IPS-NIHi11 (cell line): ENCODE measurements around the gene TMEM97.
"Not testable (repeated sequence)": the region's sequence is repeated elsewhere in the genome, so short reads cannot be mapped to it uniquely, and the experiment has no call there.

ENCODE experiments used
- DNase-seq: peaks from one replicate; pipeline ENCODE4 v3.0.0; 2012; ENCODE audit warnings: mixed read lengths, low spot score

TMEM97 gene

DNA sequence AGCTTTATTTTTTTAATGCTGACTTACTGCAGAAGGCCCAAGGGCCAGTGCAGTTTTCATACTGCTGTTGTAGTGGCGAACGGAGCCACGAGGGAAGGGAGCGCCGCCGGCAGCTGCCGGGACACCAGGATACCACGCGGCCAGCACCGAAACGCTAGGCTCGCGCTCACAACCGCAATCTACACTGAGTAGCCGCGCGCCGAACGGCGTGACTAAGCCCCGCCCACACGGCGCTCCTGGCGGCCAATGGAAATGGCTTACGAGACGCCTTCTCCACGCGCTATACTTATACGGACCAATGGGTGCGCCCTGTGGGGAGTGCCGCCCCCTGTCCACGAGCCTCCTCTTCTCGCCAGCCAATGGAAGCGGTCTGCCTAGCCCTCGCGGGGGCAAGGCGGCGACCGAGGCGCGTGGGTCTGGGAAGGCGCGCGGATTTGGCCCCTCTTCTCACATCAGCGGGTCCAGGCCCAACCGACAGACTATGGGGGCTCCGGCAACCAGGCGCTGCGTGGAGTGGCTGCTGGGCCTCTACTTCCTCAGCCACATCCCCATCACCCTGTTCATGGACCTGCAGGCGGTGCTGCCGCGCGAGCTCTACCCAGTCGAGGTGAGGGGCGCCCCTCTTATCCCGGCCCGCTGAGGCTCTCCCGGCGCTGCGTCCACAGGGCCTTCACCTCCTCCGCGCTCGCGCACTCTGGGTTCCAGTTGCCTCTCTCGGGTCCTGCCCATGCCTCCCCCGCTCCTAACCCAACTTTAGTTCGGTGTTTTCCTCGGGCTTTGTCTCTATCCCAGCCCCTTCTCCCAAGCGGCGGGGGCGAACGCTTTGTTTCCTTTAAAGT, at the start of gene TMEM97:
Gene TMEM97, plus strand, starts transcription at position 442 of the 839 bp plus-strand sequence. Its CDS starts 40 bp downstream, at position 482.
- peak; percentile 93 for DNase-seq

- no peak for DNase-seq
These were observed 48.9 kb upstream of the TMEM97 start for GRCh38 chr17:28270055-28270454.

DNA sequence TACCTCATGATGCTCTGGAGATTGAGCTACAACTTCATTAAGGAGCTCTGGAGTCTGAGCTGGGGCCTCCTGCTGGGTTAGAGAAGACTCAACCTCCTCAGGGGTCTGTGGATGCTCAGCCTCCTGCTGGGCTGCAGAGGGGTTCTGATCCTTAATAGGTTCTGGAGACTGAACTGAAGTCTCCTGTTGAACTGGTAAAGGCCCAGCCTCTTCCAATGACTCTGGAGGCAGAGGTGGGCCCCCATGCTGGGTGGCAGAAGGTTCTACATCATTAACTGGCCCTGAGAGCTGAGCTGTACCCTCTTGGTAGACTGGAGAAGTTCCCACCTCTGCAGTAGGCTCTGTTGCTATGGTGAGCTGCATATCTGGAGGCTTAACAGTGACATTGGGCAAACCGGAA, 48.1 kb upstream of the TMEM97 start:
- no peak for DNase-seq

GRCh38 chr17:28271431-28271830, 47.6 kb upstream of the TMEM97 start:
- no peak for DNase-seq

DNA sequence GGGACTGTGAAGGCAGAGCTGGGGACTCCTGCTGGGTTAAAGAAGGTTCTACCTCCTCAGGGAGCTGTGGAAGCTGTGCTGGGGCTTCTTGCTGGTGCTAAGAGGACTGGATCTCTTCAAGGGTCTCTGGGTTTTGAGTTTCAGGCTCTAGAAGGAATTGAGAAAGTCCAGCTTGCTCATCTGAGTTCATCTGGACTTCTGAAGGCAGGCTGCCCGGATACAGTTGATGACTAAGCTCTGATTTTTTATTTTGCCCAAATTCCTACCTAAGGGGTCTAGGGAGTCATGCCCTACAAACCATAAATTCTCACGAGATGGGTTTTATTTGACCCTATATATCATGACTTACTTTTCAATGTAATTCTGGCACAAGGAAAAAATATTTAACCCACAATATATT, 46.8 kb upstream of the TMEM97 start:
- DNase-seq, result no peak

DNA sequence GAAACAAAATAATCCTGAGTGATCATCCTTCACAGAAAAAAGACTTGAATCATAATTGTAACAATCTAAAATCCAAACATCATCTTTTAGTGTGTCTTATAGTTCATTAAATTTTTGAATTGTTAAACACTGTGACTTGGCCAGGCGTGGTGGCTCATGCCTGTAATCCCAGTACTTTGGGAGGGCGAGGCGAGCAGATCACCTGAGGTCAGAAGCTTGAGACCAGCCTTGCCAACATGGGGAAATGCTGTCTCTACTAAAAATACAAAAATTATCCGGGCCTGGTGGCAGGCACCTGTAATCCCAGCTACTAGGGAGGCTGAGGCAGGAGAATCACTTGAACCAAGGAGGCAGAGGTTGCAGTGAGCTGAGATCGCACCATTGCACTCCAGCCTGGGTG, 45.7 kb upstream of the TMEM97 start:
- not testable (repeated sequence) for DNase-seq

DNA sequence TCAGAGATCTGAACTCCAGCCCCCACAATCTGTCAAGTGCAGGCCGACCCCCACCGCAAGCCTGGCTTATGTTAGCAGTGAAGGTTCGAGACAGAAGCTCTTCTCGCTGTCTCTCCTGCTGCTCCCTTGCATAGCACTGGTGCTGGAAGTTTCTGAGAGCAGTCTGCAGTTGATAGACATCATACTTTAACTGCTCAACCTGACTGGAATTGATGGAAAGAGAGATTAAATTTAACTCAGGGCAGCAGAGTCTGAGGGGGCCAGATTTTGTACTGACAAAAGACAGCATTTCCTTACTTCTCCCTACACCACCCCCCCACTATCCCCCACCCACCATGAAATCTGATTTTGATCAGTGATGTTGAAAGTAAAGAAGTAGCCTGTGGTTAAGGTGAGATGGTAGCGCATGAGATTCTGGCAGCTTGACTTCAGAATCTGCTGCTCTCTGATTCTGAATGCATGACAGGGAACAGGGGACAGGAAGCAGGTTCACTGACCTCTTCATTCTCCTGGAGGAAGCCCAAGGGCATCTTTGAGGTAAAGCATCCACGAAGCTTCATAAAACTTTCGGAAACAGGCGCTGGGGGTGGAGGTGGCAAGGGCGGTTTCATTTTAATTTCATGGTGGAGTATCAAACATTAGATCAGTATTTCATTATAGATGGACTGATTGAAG, 44.3 kb upstream of the TMEM97 start:
- DNase-seq, result no peak

DNA sequence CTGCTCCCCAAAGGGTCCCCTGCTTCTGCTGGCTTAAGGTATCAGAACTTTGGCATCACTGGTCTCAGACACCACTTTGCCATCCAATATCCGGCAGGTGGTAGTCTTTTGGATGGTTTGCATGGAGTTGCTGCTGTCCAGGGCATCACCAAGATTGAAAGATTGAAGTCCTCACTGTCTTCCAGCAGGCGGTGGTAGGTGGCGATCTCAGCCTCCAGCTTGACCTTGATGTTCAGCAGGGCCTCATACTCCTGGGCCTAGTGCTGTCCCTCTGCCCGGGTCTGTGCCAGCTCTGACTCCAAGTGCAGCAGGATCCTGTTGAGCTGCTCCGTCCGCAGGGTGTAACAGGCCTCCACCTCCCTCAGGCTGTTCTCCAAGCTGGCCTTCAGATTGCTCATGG, 43.0 kb upstream of the TMEM97 start:
- no peak for DNase-seq

- no peak for DNase-seq
These were observed 39.6 kb upstream of the TMEM97 start for GRCh38 chr17:28279411-28279810.

DNA sequence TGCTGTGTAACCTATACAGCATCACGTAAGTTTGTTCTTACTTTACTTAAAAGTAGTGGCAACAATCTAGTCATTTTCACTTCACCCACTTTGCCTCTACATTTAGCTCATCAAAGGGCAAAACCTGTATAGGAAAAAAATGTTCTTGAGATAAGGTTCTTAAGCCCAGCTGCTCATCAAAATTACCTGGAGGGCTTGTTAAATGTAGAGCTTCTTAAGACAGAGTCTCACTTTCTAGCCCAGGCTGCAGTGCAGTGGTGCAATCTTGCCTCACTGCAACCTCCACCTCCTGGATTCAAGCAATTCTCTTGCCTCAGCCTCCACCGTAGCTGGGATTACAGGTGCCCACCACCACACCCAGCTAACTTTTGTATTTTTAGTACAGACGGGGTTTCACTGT, 38.2 kb upstream of the TMEM97 start:
- DNase-seq, result no peak

DNA sequence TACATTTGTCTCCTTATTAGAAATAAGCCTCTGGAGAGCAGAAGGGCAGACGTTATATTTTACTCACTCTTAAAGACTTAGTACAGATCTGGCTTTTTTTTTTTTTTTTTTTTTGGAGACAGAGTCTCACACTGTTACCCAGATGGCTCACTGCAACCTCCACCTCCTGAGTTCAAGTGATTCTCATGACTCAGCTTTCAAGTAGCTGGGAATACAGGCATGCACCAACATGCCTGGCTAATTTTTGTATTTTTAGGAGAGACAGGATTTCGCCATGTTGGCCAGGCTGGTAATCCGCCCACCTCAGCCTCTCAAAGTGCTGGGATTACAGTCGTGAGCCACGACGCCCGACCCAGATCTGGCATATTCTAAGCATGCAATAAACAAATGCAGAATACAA, 36.4 kb upstream of the TMEM97 start:
- DNase-seq, result no peak

DNA sequence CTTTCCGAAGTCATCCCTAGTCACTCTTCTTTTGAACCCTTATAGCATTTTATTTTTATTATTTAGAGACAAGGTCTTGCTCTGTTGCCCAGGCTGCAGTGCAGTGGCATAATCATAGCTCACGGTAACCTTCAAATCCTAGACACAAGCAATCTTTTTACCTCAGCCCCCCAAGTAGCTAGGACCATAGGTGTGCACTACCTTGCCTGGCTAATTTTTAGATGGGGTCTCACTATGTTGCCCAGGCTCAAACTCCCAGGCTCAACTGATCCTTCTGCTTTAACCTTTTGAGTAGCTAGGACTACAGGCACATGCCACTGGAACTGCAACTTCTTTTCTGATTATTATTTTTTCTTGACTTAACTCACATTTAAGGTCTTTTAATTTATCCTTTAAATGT, 33.0 kb upstream of the TMEM97 start:
- DNase-seq, result no peak

DNA sequence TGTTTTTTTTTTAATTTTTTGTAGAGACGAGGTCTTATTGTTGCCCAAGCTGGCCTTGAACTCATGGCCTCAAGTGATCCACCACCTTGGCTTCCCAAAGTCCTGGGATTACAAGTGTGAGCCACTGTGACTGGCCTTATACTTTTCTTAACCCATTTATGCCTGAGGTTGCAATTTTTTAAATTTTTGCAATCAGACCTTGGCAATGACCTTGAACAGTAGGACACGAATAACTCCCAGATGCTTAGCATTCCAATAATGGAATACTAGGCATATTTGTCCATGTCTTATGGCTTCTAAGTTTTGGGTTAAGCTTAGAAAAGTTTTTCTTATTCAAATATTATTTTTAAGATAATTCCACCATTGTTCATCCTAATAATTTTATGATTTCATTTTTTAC, 28.3 kb upstream of the TMEM97 start:
- DNase-seq, result no peak

DNA sequence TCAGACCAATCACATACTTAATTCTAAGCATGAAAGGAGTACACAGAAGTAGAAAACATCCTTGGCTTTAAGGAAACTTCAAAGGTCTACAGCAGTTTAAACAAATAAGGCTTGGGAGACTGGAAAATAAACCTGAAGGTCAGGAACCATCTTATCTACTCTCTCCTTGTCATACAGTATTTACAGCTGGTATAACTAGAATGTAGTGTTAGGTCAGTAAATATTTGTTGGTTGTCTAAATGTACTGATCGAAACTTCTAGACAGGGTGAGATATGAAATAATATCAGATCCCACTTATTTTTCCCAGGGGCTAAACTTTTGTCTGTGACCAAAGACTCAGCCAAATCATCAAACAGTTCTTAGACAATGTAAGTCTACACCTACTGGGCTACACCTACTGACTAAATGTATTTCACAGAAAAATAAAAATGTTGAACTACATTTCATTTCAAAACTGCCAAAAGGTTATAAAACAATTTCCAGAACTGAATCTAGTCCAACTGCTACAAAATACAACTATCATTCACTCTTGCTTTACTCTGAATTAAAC, 27.1 kb upstream of the TMEM97 start:
- DNase-seq, result no peak

DNA sequence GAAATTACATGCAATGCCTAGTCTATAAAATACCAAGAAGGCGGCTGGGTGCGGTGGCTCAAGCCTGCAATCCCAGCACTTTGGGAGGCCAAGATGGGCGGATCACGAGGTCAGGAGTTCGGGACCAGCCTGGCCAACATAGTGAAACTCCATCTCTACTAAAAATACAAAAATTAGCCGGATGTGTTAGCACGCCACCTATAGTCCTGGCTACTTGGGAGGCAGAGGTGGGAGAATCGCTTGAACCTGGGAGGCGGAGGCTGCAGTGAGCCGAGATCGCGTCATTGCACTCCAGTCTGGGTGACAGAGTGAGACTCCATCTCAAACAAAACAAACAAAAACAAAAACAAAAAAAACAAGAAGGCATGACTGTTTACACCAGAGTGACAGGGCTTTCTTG, 26.1 kb upstream of the TMEM97 start:
- DNase-seq, result not testable (repeated sequence)

DNA sequence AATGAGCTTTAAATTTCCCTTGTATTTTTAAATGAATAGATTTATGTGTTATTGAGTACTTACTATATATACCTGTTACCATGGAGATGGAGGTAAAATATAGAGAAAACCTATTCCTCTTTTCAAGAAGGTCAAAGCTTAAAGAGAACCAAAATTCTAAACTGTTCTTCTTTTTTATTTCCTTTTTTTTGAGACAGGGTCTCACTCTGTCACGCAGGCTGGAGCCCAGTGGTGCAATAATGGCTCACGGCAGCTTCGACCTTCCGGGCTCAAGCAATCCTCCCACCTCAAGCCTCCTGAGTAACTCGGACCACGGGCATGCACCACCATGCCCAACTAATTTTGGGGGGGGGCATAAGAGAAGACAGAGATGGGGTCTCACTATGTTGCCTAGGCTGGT, 25.0 kb upstream of the TMEM97 start:
- no peak for DNase-seq

- no peak for DNase-seq
These were observed 23.1 kb upstream of the TMEM97 start for GRCh38 chr17:28295677-28296578.

DNA sequence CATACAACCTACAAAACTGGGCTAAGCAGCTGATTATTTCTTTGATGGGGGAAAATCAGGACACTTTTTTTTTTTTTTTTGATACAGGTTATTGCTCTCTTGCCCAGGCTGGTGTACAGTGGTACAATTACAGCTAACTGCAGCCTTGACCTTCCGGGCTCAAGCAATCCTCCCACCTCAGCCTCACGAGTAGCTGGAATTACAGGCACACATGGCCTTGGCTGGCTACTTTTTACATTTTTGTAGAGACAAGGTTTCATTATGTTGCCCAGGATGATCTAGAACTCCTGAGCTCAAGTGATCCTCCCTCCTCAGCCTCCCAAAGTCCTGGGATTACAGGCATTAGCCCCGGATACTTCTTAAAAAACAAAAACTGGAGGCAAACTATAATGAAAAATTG, 20.6 kb upstream of the TMEM97 start:
- no peak for DNase-seq

GRCh38 chr17:28306954-28307401, 12.0 kb upstream of the TMEM97 start:
- DNase-seq, result peak; percentile 13

DNA sequence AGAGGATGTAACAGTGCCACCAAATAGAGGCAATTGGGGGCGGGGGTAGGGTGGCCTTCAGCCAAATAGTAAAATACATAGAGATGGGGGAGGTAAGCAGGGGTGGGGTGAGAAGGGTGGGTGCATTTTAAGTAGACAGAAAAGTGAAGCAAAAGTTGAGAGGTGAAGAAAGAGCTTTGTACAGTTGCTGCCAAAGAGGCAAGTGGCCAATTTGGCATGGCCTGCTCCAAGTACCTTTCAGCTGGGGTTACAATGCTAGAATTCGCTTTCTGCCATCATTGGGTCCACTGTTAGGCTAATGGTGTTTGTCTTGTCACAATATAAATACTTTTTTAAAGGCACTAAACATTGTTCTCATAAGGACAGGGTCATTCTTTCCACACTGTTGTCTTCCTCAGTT, 5.2 kb upstream of the TMEM97 start:
- DNase-seq, result no peak

DNA sequence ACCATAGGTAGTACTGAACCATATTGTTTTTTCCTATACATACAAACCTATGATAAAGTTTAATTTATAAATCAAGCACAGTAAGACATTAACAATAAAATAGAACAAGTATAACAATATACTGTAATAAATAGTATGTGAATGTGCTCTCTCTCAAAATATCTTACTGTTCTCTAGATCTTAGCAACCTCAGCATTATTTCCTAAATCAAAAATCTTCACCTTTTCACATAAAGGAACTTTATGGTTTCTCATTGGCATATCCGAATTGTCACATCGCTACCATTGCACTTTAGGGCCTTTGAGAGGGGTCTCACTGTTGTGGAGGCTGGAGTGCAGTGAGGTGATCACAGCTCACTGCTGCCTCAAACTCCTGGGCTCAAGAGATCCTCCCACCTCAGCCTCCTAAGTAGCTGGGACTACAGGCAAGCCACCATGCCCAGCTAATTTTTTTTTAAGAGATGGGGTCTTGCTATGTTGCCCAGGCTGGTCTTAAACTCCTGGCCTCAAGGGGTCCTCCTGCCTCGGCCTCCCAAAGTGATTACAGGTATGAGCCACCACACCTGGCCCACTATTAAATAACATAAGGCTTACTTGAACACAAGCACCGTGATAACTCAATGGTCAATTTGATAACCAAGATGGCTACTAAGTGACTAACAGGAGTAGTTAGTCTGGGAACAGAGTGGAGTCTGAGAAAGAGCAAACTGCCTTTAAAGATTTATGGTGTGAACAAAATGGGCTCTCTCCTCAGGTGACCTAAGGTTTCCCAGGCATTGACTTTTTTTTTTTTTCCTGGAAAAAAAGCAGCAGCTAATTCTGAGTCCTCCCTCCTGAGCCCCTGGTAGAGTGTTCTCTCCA, 2.9 kb upstream of the TMEM97 start:
- no peak for DNase-seq
